ENCODE results near the gene RPL3.

DNA sequence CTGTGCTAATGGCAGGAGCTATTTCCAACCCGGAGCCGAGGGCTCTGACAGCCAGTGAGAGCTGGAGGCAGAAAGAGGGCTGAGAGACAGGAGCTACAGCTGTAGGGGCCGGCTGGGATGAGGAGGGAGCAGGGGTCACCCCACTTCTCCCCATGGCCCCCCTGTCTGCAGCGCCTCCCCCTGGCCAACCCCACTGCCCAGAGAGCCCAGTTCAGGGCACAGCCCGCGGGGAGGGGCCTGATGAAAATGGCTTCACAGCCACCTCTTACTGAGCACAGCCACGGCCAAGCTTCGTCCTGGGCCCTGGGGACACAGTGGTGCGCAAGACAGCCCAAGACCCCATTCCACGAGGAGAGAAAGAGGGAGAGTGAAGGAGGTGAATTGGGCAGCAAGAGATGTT is 27.9 kb downstream of the RPL3 start:
- TF ChIP-seq, protein P1, sequence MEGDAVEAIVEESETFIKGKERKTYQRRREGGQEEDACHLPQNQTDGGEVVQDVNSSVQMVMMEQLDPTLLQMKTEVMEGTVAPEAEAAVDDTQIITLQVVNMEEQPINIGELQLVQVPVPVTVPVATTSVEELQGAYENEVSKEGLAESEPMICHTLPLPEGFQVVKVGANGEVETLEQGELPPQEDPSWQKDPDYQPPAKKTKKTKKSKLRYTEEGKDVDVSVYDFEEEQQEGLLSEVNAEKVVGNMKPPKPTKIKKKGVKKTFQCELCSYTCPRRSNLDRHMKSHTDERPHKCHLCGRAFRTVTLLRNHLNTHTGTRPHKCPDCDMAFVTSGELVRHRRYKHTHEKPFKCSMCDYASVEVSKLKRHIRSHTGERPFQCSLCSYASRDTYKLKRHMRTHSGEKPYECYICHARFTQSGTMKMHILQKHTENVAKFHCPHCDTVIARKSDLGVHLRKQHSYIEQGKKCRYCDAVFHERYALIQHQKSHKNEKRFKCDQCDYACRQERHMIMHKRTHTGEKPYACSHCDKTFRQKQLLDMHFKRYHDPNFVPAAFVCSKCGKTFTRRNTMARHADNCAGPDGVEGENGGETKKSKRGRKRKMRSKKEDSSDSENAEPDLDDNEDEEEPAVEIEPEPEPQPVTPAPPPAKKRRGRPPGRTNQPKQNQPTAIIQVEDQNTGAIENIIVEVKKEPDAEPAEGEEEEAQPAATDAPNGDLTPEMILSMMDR (IDR thresholded peaks at IDR 0.05; ENCODE audit: low read depth, low read length, poor library complexity, severe bottlenecking): peak; percentile 47
- TF ChIP-seq EZH2phosphoT487 (IDR thresholded peaks at IDR 0.05; ENCODE audit: borderline replicate concordance, low read length): no peak

Measured in DOHH2 (cell line).